BJ (cell line): ENCODE results near the gene OR10V1. TPM values are rescaled to one million over a fixed set of nuclear protein-coding genes. Genes with fewer than 3 reads are reported as not detected.

Experiments
- CTCF ChIA-PET: fragments of 350-600 bp; formaldehyde crosslinking; extraction: SDS; loops from one replicate; lab custom pipeline; 2021; ENCODE audit warnings: antibody characterized with exemption, inconsistent platforms; lab: Yijun Ruan, JAX
- POLR2A ChIA-PET: fragments of 300-600 bp; sonication (Branson Sonifier 250); formaldehyde crosslinking; extraction: SDS; loops from one replicate; lab custom pipeline; 2021; ENCODE audit warnings: antibody characterized with exemption; lab: Charles Lee
- DNase-seq: peaks from one replicate; pipeline ENCODE4 v3.0.0-alpha.2; 2011; ENCODE audit warnings: low read depth
- H3K27me3 ChIP-seq: 2 replicates; pipeline ENCODE4 v1.6.0; 2011; ENCODE audit warnings: low read length; ENCODE audit not compliant: control insufficient read depth, insufficient read depth
- H3K36me3 ChIP-seq: 2 replicates; pipeline ENCODE4 v1.5.1; 2011; ENCODE audit warnings: low read length; ENCODE audit not compliant: control insufficient read depth, insufficient read depth
- H3K4me3 ChIP-seq: 2 replicates; pipeline ENCODE4 v1.5.1; 2011; ENCODE audit warnings: low read depth, mild to moderate bottlenecking, control low read depth, low read length
- CTCF ChIP-seq: IDR thresholded peaks from 2 replicates; pipeline ENCODE4 v1.5.1; 2011; ENCODE audit warnings: low read depth, mild to moderate bottlenecking, control low read depth, inconsistent platforms, low read length, moderate library complexity; ENCODE audit not compliant: insufficient read depth
- polyA plus RNA-seq: library from polyadenylated mRNA; depleted of rRNA; stranded (reverse); fragments of >200 nt; gene quantifications from 2 replicates; pipeline ENCODE4 v1.2.3, GENCODE V29; 2011

Gene OR10V1
- polyA plus RNA-seq, 1 experiment = not detected

DNA sequence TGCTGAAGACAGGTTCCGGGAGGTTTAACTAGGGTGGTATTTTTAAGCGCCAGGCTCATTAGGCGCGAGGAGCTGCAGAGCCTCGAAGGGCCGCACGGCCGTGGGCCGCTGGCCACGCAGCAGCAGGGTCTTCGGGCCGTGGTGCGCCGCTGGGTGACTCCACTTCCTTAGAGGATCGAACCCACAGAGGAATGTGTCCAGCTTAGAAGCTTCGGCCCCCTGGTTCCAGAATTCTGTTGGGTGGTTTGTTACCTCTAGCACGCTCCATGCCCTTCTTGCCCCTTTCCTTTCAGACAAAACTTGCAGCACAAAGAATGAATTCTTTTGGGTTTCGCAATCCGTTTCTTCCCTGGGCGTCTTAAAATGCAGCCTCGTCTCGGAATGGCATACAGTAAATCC, 44.0 kb downstream of the OR10V1 start:
- POLR2A ChIA-PET = interaction anchor here (0.5 to 1.0 kb wide), 5 partner anchors 10 to 131 kb away, joined by 3 to 14 read pairs (median 5); no protein-coding TSS in a partner anchor
- H3K27me3 ChIP-seq = no peaks in the 10 kb centered on the region
- CTCF ChIA-PET = interaction anchor here (1.4 to 2.3 kb wide), 2 partner anchors 11 to 132 kb away, joined by 5 to 12 read pairs; no protein-coding TSS in a partner anchor
- peaks cover 2% of the 10 kb centered on the region for H3K36me3 ChIP-seq
- no peak for DNase-seq
- H3K4me3 ChIP-seq = peak overlapping the region; percentile 95
- TF ChIP-seq CTCF = no peak

GRCh38 chr11:59668950-59669610, 44.6 kb downstream of the OR10V1 start, which contains the start of gene PATL1:
TSS of gene PATL1 (minus strand) at chr11:59669037. CDS start at chr11:59668895, 142 bp downstream.
- ChIA-PET POLR2A (interaction anchor here (0.5 to 1.0 kb wide), 7 partner anchors 11 to 147 kb away, joined by 3 to 14 read pairs (median 4); partner anchors contain the start of gene OSBP), CTCF (interaction anchor here (0.8 to 2.3 kb wide), 4 partner anchors 8 to 132 kb away, joined by 3 to 12 read pairs (median 4); no protein-coding TSS in a partner anchor)
- peaks cover 4% of the 10 kb centered on the region for H3K36me3 ChIP-seq
- no peaks in the 10 kb centered on the region for H3K27me3 ChIP-seq
- peak within 1 kb of the TSS; percentile 95 for H3K4me3 ChIP-seq
- DNase-seq = peak; percentile 95
- TF ChIP-seq CTCF = no peak

DNA sequence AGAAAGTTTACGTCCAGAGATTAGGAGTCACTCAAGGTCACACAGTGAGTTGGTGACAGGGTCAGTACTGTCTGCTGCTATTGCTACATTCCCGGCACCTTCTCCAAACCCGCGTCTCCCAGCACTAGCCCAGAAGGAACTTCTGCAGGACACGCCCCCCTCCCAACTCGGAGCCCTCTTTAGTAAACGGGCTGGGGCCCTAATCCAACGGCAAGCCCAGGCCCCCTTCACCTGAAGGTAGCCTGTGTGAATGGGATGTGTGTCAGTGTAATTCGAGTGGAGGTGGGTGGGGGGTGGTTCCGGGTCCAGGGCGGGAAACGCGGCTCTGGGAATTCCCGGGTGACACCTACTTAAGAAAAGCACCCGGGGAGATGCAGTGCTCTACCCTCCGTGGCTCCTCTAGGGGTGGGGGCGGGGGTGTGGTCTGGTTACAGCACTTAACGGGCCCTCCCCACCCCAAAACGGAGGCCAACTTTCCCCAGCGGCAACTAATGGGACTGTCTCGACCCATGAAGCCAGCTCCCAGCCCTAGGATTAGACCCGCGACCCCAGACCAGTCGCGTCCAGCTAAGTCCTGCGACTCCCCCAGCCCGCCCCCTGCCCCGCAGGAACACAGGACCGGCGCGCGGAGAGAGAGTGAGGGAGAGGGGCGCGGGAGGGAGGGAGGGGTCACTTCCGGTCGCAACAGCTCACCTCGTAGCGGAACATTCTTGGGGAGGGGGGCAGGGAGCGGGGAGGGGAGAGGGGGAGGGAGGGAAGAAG, 45.3 kb downstream of the OR10V1 start:
- H3K4me3 ChIP-seq = peak overlapping the region; percentile 95
- ChIA-PET POLR2A (interaction anchor here (0.6 to 1.0 kb wide), 4 partner anchors 21 to 148 kb away, joined by 3 to 7 read pairs (median 4); partner anchors contain the start of gene OSBP), CTCF (interaction anchor here (0.8 to 2.3 kb wide), 4 partner anchors 9 to 131 kb away, joined by 3 to 12 read pairs (median 4); no protein-coding TSS in a partner anchor)
- no peaks in the 10 kb centered on the region for H3K27me3 ChIP-seq
- peak; percentile 33 for TF ChIP-seq CTCF
- no peak for DNase-seq
- peaks cover 4% of the 10 kb centered on the region for H3K36me3 ChIP-seq

DNA sequence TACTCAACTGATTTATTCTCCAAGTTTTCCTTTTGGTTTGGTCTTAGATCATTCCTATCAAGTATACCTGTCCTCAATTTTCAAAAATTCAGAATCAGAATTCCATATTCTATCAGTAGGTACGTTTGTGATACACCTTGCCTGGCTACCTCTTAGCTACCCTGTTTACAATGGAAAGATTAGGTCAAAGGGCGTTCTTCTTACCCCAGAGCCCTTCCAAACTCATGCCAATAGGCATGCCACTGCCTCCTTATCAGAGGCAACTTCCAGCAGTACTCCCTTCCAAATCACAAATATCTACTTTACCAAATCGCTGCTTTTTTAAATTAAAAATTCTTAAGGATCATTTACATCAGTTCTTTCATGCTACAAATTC, 45.8 kb downstream of the OR10V1 start:
- POLR2A ChIA-PET = no interaction called here
- Histone ChIP-seq H3K27me3 (no peaks in the 10 kb centered on the region), H3K4me3 (peak overlapping the region; percentile 95), H3K36me3 (peaks cover 4% of the 10 kb centered on the region)
- no peak for TF ChIP-seq CTCF
- DNase-seq = no peak
- CTCF ChIA-PET = no interaction called here

- no peaks in the 10 kb centered on the region for H3K27me3 ChIP-seq
Observed at GRCh38 chr11:59666969-59667368, 46.7 kb downstream of the OR10V1 start.

More at GRCh38 chr11:59666969-59667368, 46.7 kb downstream of the OR10V1 start:
- no peak for DNase-seq
- Histone ChIP-seq H3K36me3 (peaks cover 4% of the 10 kb centered on the region), H3K4me3 (peak overlapping the region; percentile 95)
- ChIA-PET POLR2A (no interaction called here), CTCF (no interaction called here)
- TF ChIP-seq CTCF = no peak
